Activated naive CD4-positive, alpha-beta T cell treated with Interleukin-2 at 50 U/mL for 16 hours (primary cell): ENCODE results near the gene PLEKHN1.

Experiments used
- DNase-seq: peaks from one replicate; pipeline ENCODE4 v3.0.0-alpha.2; 2020

Gene PLEKHN1

DNA sequence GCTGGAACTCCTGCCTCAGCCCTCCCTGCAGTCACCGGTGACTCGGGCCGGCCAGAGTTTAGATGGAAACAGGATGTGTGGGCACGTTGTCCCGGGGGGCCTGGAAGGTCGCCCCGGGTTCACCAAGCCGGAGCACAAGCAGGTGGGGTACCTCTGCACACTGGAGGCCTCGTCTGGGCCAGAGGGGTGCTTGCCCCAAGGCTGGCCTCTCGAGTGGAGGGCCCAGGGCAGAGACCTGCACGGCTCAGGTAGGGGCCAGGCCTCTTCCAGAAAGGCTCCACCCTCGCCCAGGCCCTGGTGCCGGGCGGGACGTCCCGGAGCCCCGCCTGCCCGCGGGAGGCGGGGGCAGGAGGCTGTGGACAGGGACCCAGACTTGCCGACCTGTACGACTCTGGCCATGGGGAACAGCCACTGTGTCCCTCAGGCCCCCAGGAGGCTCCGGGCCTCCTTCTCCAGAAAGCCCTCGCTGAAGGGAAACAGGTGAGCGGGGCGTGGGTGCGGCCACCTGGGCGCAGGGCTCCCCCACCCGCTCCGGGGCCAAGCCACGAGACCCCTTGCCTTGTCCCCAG is at the start of gene PLEKHN1:
Gene PLEKHN1 (plus strand): TSS at position 348 of the 569 bp plus-strand sequence. CDS start 50 bp downstream, at position 398.
- peak; percentile 28 for DNase-seq

DNA sequence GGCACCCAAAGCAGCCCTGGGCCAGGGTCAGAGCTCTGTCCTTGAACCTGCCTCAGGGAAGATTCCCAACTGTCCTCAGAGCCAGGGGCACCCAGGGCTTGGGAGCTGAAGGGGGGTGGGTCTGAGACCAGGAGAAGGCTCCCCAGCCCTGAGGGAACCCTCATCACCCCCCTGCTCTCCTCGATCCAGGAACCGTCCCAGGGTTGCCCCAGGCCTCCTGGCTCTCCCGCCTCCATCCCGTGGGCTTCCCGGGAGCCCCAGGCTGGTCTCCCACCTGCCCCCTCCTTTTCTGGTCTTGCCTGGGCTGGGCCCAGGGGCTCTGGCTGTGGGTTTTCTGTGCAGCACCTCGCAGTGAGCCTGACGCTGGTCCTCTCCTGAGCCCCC is 49.2 kb upstream of the PLEKHN1 start:
- DNase-seq, result no peak

DNA sequence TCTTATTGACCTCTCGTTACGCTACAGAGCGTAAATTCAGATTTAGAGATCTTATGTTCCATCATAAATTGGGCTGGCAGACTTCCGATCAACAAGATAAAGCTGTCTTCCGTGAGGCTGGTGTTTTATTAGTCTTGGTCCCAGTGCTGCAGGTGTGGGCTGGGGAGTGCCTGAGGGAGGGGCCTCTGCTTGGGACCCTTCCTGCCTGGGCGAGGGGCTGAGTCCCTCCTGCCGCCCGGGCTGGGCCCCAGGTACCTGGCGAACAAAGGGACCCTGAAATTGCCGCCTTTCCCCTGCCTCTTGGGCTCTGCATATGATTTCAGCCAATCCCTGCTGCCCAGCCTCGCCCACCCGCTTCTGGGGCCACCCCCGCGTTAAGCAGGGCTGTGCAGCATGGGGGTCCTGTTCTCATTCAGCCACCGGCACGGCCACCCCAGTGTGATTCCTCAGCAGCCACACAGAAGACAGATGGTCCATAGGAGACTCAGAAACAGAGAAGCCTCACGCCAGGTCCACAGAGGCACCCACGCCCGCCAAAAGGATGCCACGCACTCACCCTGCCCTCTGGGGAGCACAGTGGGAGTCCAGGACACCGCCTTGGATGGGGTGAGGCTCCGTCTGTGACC is 48.7 kb upstream of the PLEKHN1 start:
- no peak for DNase-seq

DNA sequence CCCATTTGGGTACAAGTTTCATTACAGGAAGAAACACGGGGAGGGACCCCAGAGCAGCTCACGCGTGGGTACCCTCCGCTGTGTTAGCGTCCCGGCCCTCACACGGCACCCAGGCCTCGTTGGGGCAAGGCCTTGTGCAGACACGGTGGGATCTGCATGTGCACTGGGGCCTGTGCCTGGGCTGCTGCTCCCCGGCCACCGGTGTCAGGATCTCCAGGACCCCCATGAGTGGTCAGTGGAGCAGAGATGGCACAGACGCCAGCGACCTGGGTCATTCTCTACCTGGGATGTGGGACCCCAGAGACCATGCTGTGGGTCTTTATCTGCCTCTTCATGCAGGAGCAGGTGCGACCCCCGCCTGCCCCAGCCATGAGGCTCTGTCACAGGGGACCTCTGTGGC is 47.9 kb upstream of the PLEKHN1 start:
- DNase-seq, result no peak

GRCh38 chr1:918843-919242 is 47.4 kb upstream of the PLEKHN1 start:
- no peak for DNase-seq

DNA sequence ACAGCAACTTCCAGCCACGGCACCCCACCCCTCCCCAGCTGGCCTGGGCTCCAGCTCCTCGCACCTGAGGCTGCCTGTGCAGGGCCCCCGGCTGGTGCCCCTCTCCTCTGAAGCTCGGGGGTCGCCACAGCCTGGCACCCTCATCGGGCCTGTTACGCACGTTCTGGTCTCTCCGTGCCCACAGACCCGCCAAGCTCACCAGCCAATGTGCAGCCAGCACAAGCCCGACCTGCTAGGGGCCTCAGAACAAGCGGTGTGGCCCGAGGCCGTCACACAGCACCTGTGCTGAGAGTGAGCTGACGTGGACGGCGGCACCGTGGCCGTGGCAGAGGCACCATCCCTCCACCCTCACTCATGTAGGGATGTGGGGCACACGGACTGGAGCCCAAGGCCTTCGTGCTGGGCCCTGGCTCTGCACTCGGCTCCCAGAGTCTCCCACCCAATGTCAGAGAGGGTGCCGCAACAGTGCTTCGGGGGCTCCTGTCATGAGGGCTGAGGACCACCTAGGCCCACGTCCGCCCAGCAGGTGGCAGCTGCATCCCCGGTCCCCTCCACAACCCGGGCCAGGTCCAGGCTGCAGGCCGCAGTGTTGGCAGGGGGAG is 46.9 kb upstream of the PLEKHN1 start:
- no peak for DNase-seq

DNA sequence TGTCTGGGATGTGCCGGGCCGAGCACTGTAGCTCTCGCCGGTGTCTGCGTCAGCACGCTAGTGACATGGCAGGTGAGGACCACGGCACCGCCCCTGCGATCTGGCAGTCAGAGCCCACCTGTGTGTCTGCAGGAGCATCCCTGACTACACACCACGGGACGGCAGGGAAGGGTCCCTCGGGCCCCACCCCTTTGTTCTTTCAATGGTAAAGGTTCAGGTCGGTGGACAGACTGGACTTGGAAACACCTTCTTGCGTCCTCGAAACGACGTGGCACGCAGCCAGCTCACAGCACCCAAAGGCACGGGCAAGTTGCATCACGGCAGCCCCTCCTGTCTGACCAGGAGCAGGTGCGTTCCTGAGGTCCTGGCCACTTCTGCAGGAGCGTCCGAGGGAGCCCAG is 46.3 kb upstream of the PLEKHN1 start:
- no peak for DNase-seq

DNA sequence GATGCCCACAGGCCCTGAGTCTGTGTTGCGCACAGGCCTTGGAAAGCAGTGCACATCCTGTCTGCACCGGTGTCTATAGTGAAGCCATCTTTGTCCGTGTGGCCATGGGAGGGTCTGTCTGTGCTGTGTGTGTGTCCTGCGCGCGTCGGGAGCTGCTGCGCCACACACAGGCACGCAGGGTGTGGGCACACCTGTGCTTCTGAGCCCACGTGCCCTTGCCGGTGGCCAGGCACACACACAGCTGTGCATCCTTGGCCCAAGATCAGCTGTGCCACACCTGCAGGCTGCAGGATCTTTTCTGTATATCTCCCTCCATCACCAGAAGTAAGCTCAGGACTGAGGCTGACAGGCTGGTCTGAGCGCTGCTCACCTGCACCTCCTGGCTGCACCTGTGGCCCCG is 45.8 kb upstream of the PLEKHN1 start:
- DNase-seq, result no peak

DNA sequence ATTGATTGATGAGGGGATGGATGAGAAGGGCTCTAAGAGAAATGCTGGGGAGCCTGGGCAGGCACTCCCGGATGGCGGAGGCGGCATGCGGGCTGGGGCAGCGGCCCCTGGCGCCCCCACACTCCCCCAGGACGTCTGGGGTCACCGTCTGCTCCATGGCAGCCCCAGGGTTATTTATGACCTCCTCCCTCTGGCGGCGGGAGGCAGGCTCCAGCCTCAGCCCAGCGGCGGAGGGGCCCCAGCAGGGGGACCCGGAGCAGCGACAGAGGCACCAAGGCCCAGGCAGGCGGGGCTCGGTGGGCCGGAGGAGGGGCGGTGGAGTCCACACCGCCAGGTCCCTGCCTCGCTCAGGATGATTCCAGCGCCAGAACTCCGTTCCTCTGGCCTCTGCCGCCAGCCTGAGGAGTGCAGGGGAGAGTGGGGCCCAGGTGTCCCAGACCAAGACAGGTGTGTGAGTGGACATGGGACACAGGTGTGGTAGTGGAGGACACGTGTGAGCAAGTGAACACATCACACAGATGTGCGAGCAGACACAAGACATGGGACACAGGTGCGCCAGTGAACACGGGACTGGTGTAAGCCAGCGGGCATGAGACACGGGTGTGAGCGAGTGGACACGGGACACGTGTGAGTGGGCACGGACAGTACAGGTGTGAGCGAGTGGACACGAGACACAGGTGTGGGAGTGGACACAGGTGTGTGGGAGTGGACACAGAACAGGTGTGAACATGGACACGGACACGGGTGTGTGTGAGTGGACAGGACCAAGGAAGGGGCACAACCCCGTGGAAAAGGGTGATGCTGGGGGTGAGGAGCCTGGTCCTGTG is 45.1 kb upstream of the PLEKHN1 start:
- peak; percentile 46 for DNase-seq

- DNase-seq, result peak; percentile 72
Measured at GRCh38 chr1:923131-923990, 42.9 kb upstream of the PLEKHN1 start, which contains the start of gene SAMD11. TSS of gene SAMD11 (plus strand) at chr1:923923. CDS start at chr1:924432, 509 bp downstream.

DNA sequence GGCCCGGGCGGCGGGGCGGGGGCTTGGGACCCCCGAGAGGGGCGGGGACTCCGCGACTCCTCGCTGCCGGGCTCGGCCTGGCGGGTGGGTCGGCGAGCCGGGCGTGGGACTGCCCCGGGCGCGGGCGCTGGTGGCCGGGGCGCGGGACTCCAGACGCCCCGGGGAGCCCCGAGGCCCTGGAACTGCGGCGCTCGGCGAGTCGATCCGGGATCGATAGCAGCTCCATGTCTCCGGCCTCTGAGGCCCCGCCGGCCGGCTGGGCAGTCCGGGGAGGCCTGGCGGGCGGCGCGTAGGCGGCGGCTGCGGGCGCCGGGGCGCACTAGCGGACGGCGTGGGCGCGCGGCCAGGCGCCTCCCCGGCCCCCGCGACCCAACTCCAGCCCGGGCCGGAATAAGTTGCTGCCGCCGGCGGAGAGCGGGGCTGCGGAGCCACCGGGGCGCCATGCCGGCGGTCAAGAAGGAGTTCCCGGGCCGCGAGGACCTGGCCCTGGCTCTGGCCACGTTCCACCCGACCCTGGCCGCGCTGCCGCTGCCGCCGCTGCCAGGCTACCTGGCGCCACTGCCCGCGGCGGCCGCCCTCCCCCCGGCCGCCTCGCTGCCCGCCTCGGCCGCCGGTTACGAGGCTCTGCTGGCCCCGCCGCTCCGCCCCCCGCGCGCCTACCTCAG is 42.2 kb upstream of the PLEKHN1 start:
- no peak for DNase-seq

DNA sequence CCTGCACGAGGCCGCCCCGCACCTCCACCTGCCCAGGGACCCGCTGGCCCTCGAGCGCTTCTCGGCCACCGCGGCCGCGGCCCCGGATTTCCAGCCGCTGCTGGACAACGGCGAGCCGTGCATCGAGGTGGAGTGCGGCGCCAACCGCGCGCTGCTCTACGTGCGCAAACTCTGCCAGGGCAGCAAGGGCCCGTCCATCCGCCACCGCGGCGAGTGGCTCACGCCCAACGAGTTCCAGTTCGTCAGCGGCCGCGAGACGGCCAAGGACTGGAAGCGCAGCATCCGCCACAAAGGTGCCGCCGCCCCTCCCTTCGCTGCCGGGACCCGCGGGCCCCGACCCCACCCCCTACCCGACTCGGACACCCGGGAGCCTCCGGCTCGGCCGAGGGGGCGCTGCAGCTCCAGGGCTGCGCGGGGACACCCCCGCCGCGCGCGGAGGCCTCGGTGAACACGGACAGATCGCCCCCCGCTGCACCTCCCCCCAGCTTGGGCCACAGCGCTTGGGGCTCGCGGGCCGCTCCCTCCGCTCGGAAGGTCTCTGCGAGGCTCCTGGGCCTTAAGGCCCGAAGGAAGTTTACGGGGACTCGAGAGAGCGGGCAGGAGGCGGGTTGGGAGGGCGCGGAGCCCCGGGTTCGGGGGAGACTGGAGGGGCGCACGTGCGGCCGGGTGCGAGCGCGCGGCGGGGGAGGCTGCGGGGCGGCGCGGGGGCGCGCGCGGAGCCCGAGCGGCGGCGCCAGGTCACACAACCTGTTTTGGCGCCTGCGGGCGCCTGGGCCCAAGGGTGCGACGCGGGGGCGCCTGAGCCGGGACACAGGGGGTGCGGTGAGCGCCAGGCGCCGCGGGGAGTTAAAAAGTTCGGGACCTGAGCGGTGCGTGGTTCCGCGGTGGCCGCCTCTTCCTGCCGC is 41.4 kb upstream of the PLEKHN1 start:
- no peak for DNase-seq

DNA sequence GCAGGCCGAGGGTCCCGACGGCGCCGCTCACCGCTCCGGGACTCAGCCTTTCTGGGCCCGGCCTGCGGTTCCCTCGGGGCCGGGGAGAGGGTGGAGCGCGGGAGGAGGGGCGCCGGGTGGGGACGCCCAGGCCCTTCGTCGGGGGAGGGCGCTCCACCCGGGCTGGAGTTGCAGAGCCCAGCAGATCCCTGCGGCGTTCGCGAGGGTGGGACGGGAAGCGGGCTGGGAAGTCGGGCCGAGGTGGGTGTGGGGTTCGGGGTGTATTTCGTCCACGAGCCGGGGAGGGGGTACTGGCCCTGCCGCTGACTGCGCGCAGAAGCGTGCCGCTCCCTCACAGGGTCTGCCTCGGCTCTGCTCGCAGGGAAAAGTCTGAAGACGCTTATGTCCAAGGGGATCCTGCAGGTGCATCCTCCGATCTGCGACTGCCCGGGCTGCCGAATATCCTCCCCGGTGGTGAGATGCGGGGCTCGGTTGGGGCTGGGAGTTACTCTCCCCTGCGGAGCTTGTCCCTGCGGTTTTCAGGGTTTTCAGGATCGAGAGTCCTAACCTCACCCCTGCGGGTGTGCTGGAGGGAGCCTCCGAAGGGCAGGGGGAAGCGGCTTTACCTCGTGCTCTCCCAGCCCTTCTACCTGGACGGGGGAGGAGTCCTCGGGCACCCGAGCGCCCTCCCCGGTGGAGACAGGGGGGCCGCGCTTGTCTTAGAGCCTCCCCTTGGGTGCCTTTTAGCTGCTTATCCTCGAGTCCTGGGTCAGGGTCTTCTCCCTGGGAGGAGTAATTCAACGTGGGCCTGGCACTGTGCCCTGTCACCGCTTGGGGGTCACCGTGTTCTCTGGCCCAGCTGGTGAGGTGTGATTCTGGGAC is 40.5 kb upstream of the PLEKHN1 start:
- DNase-seq, result no peak

DNA sequence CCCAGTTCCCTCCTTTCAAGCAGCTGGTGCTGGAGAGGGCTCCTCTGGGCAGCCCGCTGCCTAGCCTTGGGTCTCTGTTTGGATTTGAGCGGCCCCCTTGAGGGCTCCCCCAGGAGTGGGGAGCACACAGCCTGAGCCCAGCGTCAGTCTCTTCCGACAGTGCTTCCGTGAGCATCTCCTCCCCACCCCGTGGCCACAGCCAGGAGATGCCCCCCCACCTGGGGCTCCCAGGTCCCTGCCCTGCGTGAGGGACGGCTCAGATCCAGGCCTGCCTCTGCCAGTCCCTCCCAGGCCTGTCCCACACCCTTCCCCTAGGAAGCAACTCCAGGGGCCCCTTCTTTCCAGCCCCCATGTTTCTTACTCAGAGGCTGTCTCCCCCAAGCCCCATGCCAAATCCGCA is 39.0 kb upstream of the PLEKHN1 start:
- DNase-seq, result no peak

DNA sequence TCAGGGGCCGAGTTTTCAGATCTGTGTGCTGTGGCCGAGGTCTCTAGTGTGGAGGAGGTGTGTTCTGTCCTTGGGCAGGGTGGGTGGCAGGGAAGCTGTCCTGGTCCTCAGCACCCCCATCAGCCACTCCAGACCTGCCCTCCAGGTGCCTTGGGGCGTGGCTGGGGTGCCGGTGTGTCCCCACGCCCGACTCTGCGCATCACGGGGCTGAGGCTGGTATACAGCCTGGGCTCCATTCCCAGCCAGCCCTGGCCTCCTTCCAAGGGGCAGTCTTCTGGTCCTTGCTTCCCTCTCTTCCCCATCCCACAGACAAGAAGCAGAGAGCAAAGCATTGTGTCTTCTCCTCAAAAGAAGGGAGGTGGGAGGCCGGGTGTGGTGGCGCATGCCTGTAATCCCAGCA is 38.5 kb upstream of the PLEKHN1 start:
- no peak for DNase-seq

GRCh38 chr1:928825-929661 is 37.2 kb upstream of the PLEKHN1 start:
- no peak for DNase-seq

- DNase-seq, result no peak
Measured at GRCh38 chr1:929712-930632, 36.3 kb upstream of the PLEKHN1 start.

- DNase-seq, result no peak
Measured at GRCh38 chr1:930633-931138, 35.6 kb upstream of the PLEKHN1 start.
